GM12865 (cell line): ENCODE data around the gene TBX2.

ENCODE experiments used
- DNase-seq: peaks from one replicate; pipeline ENCODE4 v3.0.0; 2010; ENCODE audit warnings: low read depth
- H3K4me3 ChIP-seq: 2 replicates; pipeline ENCODE4 v1.5.1; 2011; ENCODE audit warnings: mild to moderate bottlenecking, low read depth, low read length, control low read depth
- CTCF ChIP-seq: IDR thresholded peaks from 2 replicates; pipeline ENCODE4 v1.5.1; 2011; ENCODE audit warnings: low read length, control low read depth, low read depth, inconsistent platforms; ENCODE audit not compliant: insufficient read depth; ENCODE audit errors: missing control alignments

The TBX2 gene

GRCh38 chr17:61360318-61360943, 39.2 kb upstream of the TBX2 start:
- no peak overlapping the region for H3K4me3 ChIP-seq
- DNase-seq: no peak
- TF ChIP-seq CTCF: no peak

DNA sequence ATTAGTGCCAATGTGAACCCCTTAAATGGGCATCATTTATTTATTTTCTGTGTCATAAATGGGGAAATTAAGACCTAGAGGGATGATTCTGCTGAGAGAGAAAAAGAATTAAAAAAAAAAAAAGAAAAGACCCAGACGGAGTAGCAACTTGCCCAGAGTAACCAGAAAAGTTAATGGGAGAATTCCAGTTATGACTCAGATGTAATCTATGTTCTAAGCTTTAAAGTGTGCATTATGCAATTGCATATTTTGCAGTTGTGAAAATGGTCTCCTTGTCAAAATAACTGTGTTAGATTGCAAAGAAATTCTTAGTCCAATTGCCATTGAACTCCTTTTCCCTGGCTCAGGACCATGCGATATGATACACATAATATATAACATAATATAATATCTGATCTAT, 38.6 kb upstream of the TBX2 start:
- no peak overlapping the region for H3K4me3 ChIP-seq
- no peak for TF ChIP-seq CTCF
- no peak for DNase-seq

DNA sequence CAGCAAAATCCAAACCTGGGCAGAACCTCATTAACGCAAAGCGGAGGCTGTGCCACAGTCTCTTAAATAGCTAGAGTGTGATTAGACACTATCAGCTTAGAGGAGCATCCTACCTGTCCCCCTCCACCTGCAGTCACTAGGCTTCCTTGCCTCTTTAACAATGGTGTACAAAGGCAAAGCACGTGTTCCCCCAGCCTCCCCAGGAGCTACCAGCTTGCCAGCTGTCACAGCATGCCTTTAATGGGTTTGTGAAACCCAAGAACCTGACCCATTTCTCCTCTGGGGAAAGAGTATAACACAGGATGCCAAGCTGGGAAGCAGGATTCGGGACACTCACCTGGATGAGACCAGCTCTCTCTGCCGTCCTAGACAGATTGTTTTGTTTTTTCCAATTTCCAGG, 37.2 kb upstream of the TBX2 start:
- H3K4me3 ChIP-seq: no peak overlapping the region
- TF ChIP-seq CTCF: no peak
- no peak for DNase-seq

DNA sequence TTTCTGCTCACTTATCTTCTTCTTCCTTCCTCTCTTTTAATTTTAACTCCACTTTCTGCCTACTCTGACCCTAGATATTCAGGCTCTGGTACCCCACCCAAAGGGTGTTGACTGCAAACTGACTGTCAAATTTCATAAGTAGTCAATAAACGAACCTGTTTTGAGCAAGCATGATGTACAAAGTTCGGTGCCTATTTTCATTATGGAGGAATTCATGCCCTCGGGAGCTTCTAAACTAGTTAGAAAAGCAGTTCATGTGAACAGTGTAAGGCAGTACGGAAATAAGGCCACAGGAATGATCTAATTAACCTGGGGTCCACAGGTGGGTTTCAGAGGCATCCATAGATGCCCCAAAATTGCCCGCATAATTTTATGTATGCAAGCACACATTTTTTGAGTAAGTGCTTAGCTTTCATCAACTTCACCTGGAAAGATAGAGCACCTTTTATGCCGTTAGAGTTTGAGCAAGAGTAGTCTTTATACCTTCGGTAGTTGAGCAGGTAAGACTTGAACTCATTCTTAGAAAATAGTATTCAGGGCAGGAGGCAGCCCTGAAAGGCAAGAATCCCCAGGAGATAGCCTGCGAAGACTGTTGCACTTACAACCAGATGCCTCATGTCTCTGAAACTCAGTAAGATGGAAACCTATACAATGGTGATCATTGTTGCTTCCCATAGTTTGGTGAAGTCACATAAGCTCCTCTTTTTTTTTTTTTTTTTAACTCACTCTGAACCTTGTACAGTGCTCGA, 36.6 kb upstream of the TBX2 start:
- no peak overlapping the region for H3K4me3 ChIP-seq

GRCh38 chr17:61363601-61364462, 35.8 kb upstream of the TBX2 start:
- no peak for TF ChIP-seq CTCF
- no peak for DNase-seq

More for the DNA sequence above, 36.6 kb upstream of the TBX2 start:
- TF ChIP-seq CTCF: no peak
- DNase-seq: no peak

DNA sequence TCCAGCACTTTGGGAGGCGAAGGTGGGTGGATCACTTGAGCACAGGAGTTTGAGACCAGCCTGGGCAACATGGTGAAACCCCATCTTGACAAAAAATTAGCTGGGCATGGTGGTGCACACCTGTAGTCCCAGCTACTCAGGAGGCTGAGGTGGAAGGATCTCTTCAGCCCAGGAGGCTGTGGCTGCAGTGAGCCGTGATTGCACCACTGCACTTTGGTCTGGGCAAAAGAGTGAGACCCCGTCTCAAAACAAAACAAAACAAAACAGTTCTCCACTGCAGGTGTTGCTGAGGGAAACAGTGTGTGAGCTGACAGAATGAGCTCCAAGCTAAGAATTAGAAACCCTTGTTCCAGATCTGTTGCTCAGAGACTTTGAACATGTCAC, 35.2 kb upstream of the TBX2 start:
- H3K4me3 ChIP-seq: no peak overlapping the region

More at GRCh38 chr17:61363601-61364462, 35.8 kb upstream of the TBX2 start:
- no peak overlapping the region for H3K4me3 ChIP-seq

More for the DNA sequence above, 35.2 kb upstream of the TBX2 start:
- TF ChIP-seq CTCF: no peak
- no peak for DNase-seq
